ENCODE results near the gene FAM237B.

GRCh38 chr7:90288154-90288553, 33.0 kb downstream of the FAM237B start:
- TF ChIP-seq, protein P1, sequence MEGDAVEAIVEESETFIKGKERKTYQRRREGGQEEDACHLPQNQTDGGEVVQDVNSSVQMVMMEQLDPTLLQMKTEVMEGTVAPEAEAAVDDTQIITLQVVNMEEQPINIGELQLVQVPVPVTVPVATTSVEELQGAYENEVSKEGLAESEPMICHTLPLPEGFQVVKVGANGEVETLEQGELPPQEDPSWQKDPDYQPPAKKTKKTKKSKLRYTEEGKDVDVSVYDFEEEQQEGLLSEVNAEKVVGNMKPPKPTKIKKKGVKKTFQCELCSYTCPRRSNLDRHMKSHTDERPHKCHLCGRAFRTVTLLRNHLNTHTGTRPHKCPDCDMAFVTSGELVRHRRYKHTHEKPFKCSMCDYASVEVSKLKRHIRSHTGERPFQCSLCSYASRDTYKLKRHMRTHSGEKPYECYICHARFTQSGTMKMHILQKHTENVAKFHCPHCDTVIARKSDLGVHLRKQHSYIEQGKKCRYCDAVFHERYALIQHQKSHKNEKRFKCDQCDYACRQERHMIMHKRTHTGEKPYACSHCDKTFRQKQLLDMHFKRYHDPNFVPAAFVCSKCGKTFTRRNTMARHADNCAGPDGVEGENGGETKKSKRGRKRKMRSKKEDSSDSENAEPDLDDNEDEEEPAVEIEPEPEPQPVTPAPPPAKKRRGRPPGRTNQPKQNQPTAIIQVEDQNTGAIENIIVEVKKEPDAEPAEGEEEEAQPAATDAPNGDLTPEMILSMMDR (IDR thresholded peaks at IDR 0.05; ENCODE audit: low read depth, low read length, poor library complexity, severe bottlenecking), result no peak
- no peak for TF ChIP-seq EZH2phosphoT487 (IDR thresholded peaks at IDR 0.05; ENCODE audit: borderline replicate concordance, low read length)
